ENCODE measurements around the gene MB21D2.

GRCh38 chr3:192827863-192828594 is 89.6 kb downstream of the MB21D2 start:
- TF ChIP-seq CTCF (conservative IDR thresholded peaks at IDR 0.05; ENCODE audit: low read depth, low read length): no peak
- TF ChIP-seq EZH2 (IDR thresholded peaks at IDR 0.05; ENCODE audit: low read length, unreplicated experiment): no peak
- TF ChIP-seq EZH2phosphoT487 (IDR thresholded peaks at IDR 0.05; ENCODE audit: borderline replicate concordance, low read length): no peak
